Activated CD8-positive, alpha-beta memory T cell treated with anti-CD3 and anti-CD28 coated beads for 36 hours (primary cell): ENCODE data around the gene TRPM5. TPM values are rescaled to one million over a fixed set of nuclear protein-coding genes. Genes with fewer than 3 reads are reported as not detected.

ENCODE experiments used
- CTCF ChIA-PET: fragments of 350-600 bp; sonication (Branson Sonifier 250); formaldehyde crosslinking; loops from one replicate; lab custom pipeline; 2021; ENCODE audit warnings: antibody characterized with exemption; lab: Charles Lee
- POLR2A ChIA-PET: fragments of 350-600 bp; sonication (Branson Sonifier 250); formaldehyde crosslinking; loops from one replicate; lab custom pipeline; 2021; ENCODE audit warnings: antibody characterized with exemption; lab: Charles Lee
- total RNA-seq, 2 experiments: library from RNA; stranded (reverse); gene quantifications; one replicate each; pipeline ENCODE4 v1.2.3, GENCODE V29; 2021

Gene TRPM5
- total RNA-seq, 2 experiments from 2014 or later, result not detected

GRCh38 chr11:2431395-2431794 is 12.9 kb downstream of the TRPM5 start:
- ChIA-PET POLR2A (no interaction called here), CTCF (interaction anchor here (1.3 to 1.7 kb wide), 2 partner anchors 11 to 101 kb away, joined by 4 to 6 read pairs; no protein-coding TSS in a partner anchor)

DNA sequence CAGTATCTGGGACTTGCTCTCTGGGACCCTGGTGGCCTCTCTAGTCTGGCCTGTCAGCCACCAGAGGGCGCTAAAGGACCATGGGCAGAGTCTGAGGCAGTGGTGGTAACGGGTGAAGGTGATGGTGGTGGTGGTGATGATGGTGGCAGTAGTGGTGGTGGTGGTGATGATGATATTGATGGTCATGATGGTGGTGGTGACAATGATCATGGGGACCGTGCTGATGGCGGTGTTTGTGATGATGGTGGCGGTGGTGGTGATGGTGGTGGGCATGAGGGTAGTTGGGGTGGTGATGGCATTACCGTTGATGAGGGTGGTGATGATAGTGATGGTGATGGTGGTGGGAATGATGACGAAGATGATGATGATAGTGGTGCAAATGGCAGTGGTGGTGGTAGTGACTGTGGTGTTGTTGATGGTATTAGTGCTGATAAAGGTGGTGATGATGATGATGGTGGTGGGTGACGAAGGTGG is 16.0 kb downstream of the TRPM5 start:
- CTCF ChIA-PET, result interaction anchor here (1.2 to 10.1 kb wide), 2 partner anchors 105 to 124 kb away, joined by 3 to 127 read pairs; no protein-coding TSS in a partner anchor
- POLR2A ChIA-PET, result no interaction called here

DNA sequence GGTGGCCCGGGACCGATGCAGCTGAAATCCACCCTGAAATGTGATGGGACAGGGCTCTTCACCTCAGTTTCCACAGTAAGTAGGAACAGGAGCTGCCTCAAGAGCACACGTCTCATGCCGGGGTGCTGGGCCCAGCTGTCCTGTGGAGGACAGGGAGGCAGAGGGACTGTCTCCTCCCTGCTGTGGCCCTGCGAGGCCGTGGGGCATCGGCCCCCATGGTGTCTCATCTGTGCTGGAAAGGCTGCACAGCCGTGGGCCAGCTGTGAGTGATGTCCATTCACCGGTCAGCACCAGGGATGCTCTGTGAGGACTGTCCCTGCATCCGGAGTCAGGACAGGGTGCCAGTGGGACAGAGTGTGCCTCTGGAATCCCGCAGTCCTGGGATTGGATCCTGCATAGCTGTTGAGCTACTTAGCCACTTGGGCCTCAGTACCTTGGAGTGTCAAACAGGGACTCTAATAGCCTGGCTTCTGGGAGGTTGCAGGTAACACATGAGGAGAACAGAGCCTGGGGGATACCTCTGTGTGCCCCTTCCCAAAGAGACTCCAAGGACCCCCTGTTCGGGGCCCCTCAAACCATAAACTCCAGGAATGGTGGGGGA is 16.5 kb downstream of the TRPM5 start:
- POLR2A ChIA-PET, result no interaction called here

DNA sequence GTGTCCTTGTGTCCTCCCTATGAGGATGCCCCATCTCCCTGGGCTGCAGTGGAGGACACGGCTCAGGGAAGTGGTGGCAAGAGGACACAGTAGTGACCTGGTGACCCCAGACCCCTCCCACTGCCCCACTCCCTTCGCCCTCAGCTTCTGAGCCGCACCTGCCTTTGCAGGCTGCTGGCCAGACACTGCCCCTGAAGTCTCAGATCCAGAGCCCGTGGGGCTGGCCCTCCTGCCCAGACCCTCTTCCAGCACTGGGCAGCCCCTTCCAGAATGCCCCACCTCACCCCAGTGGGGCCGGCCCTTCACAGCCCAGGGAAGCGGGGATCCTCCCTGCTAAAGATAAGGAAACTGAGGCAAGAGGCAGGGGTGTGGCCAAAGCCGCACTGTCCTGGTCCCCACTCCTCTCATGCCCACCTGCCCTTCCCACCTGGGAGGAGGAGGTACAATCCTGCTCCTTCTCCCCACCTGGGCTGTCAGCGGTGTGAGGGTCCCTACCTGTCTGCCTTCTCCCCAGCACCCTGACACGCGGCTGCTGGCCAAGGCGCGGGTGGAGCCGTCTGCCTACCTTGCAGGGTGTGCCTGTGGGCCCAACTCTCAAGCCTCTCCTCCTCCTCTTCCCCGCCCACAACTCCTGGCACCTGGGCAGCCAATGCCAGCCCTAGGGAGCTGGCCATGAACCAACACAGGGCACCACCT is 17.3 kb downstream of the TRPM5 start:
- POLR2A ChIA-PET, result no interaction called here
- CTCF ChIA-PET, result interaction anchor here (0.7 to 10.1 kb wide), 7 partner anchors 78 to 465 kb away, joined by 3 to 127 read pairs (median 3); no protein-coding TSS in a partner anchor

More for the DNA sequence above, 16.5 kb downstream of the TRPM5 start:
- CTCF ChIA-PET, result interaction anchor here (0.6 to 10.1 kb wide), 7 partner anchors 32 to 464 kb away, joined by 3 to 127 read pairs (median 3); no protein-coding TSS in a partner anchor

DNA sequence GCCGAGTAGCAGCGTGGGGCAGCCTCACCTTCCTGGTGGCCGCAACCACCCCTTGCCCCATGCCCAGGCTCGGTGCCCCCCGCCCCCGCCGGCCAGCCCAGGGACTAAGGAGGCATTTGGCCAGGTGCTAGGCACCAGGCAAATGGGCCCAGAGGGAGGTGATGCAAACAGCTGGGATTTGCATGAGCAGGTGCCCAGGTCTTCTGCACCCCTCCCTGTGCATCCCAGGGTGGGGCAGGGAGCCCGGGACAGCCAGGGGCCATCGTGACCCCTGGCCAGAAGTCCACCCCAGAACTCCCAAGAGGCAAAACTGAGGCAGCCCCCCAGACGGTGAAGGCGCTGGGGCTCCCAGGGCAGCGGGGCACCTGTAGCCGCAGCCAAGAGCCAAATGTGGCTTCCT is 18.1 kb downstream of the TRPM5 start:
- CTCF ChIA-PET, result interaction anchor here (1.2 to 10.1 kb wide), 5 partner anchors 25 to 466 kb away, joined by 3 to 127 read pairs (median 3); no protein-coding TSS in a partner anchor
- POLR2A ChIA-PET, result no interaction called here

DNA sequence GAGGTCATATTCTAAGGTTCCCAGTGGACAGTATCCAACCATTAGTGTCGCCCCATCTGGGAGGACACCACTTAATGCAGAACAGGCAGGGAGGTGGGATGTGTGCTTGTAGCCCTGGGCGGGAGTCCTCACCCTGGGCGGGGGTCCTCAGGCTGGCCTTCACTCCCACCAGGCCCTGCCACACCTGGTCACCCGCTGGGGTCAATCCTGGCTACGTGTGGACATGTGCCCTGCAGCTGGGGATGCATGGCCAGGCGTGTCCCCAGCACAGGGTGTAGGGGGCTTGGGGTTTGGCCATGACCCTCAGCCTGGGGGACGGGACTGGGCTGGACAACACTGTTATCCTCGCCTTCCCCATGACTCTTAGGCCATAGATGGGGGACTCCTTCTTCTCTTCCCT is 18.8 kb downstream of the TRPM5 start:
- POLR2A ChIA-PET, result no interaction called here
- CTCF ChIA-PET, result interaction anchor here (1.2 to 10.1 kb wide), 4 partner anchors 24 to 466 kb away, joined by 3 to 127 read pairs (median 3); no protein-coding TSS in a partner anchor

DNA sequence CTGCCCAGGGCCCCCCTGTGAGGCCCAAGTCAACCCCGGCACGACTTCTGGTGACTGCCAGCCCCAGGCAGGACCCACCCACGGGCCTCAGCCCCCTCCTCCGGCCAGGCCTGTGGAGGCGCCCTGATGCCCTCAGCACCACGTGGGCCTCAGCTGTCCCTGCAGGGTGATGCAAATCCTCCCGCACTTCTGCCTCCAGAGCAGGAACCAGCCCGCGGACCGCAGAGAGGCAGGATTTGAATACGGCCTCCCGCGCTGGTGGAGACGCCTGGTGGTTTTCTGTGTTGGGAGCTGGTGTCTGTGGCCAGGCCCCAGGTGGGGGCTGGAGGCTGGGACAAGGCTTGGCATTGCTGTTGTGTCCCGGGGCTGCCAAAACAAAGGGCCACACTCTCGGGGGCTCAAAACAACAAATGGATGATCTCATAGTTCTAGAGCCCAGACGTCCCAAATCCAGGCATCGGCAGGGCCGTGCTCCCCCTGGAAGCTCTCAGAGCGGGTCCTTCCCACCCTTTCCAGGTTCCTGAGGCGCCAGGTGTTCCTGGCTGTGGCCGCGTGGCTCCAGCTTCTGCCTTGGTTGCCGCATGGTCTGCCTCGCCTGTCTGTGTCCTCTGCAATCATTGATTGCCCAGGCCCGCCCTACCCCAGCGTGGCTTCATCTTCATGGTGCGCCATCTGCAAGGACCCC is 19.4 kb downstream of the TRPM5 start:
- ChIA-PET CTCF (interaction anchor here (0.9 to 10.1 kb wide), 4 partner anchors 24 to 125 kb away, joined by 3 to 127 read pairs (median 4); no protein-coding TSS in a partner anchor), POLR2A (no interaction called here)

GRCh38 chr11:2423157-2424025 is 20.9 kb downstream of the TRPM5 start:
- CTCF ChIA-PET, result interaction anchor here (4.3 to 10.1 kb wide), 3 partner anchors 110 to 229 kb away, joined by 33 to 170 read pairs (median 127); partner anchors contain the start of genes C11orf21 and TSPAN32

GRCh38 chr11:2422461-2423156 is 21.7 kb downstream of the TRPM5 start:
- CTCF ChIA-PET, result interaction anchor here (0.6 to 10.1 kb wide), 4 partner anchors 107 to 228 kb away, joined by 3 to 170 read pairs (median 80); partner anchors contain the start of genes C11orf21 and TSPAN32
- POLR2A ChIA-PET, result no interaction called here

More at GRCh38 chr11:2423157-2424025, 20.9 kb downstream of the TRPM5 start:
- POLR2A ChIA-PET, result no interaction called here

DNA sequence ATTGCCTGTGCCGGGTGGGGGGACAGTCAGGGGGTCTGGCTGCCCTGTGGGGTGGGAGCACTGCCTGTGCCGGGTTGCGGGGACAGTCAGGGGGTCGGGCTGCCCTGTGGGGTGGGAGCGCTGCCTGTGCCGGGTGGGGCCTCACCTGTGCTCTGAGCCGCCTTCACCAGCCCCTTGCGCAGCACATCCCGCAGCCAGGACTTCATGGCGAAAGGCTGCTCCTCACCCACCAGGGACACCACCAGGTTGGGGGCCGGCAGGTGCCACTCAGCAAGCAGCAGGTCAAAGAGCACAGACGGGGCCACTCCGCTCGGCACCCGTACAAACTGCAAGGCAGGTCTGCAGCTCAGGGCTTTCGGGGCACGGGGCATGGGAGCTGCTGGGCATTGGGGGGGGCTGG is 22.3 kb downstream of the TRPM5 start:
- CTCF ChIA-PET, result interaction anchor here (0.6 to 10.1 kb wide), 6 partner anchors 15 to 236 kb away, joined by 3 to 170 read pairs (median 28); partner anchors contain the start of genes C11orf21 and TSPAN32
- POLR2A ChIA-PET, result interaction anchor here (1.9 kb wide), 1 partner anchor 117 kb away, joined by 9 read pairs; no protein-coding TSS in a partner anchor

DNA sequence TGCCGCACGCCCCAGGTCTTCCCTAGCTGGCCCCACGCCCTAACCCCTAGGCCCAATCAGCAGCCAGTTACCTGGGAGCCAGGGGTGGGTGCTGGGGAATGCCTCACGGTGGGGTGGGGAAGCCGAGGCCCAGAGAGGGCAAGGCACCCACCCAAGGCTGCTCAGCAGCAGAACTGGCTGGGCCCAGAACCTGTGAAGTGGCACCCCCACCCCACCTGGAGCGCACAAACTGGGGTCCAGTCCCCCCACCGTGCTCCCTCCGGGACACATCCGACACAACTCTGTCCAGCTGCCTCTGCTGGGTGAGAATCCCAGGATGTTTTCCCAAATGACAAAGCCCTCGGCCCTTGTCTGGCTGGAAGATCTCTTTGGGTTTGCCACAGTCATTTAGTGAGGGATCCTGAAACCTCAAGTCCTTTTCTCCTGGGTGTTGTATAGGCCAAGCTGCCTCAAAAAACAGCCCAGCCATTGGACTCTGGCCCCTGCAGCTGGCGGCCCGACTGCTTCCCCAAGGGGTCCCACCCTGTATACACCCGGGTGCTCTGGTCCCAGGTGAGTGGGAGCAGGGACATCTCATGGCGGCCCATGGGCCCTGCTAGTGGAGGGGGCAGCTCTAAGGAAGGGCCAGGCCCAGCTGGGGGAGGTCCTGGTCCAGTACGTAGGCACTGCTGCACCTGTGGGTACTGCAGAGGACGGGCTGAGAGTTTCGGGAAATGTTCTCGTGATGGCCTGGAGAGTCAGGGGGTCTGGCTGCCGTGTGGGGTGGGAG is 22.9 kb downstream of the TRPM5 start:
- POLR2A ChIA-PET, result interaction anchor here (0.5 to 1.9 kb wide), 2 partner anchors 116 to 152 kb away, joined by 3 to 9 read pairs; no protein-coding TSS in a partner anchor
- CTCF ChIA-PET, result interaction anchor here (0.6 to 10.1 kb wide), 30 partner anchors 11 to 471 kb away, joined by 3 to 170 read pairs (median 4); partner anchors contain the start of genes C11orf21, CD81, KCNQ1 and TRPM5

GRCh38 chr11:2420502-2421225 is 23.6 kb downstream of the TRPM5 start:
- ChIA-PET CTCF (interaction anchor here (0.6 to 10.1 kb wide), 35 partner anchors 12 to 471 kb away, joined by 3 to 170 read pairs (median 4); partner anchors contain the start of genes C11orf21, CD81, KCNQ1 and TRPM5), POLR2A (interaction anchor here (0.5 to 1.9 kb wide), 4 partner anchors 44 to 481 kb away, joined by 3 to 9 read pairs (median 6); partner anchors contain the start of gene CD81)

DNA sequence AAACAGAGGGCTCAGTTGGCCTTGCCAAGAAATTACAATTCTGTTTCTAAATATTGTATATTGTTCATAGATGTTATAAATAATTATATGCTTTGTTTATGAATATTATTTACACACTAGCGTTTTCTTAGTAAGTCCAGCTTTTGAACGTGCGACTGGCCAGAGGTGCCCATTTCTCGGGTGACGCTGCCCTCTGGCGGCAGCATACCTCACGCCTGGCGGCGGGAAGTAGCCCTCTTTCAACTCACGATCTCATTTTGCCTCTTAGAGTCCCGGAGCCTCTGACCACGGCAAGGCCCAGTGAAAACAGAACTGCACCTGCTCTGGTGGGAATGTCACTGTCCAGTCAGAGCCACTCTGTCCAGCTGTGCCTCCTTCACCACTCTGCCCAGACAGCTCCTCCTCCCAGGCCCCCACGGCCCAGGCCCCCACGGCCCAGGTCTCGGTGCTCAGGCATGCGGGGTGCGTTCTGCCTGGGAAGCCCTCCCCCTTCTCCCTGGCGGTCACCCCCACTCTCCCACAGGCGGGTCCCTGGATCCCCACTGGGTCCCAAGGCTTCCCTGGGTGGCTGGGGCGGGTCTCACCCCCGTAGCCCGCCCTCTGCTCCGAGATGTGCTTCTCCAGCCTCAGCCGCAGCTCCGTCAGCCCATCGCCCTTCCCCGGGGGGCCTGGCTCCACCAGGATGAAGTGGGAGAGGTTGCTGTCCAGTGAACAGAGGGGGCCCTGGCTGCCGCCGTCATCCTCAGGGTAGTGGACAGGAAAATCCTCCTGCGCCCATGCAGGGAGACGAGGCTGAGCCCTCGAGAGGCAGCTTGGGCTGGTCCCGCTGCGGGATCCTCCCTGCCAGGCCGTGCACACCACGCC is 24.4 kb downstream of the TRPM5 start:
- POLR2A ChIA-PET, result interaction anchor here (0.5 to 1.9 kb wide), 4 partner anchors 43 to 482 kb away, joined by 3 to 9 read pairs (median 6); partner anchors contain the start of genes C11orf21, CD81 and TSPAN32

GRCh38 chr11:2418693-2419360 is 25.5 kb downstream of the TRPM5 start:
- POLR2A ChIA-PET, result interaction anchor here (0.8 to 1.6 kb wide), 2 partner anchors 41 to 42 kb away, joined by 4 read pairs; partner anchors contain the start of gene CD81
- CTCF ChIA-PET, result interaction anchor here (0.6 to 7.5 kb wide), 24 partner anchors 18 to 483 kb away, joined by 3 to 170 read pairs (median 4); partner anchors contain the start of genes C11orf21, CD81, TSPAN32 and TSSC4

More for the DNA sequence above, 24.4 kb downstream of the TRPM5 start:
- CTCF ChIA-PET, result interaction anchor here (0.7 to 10.1 kb wide), 30 partner anchors 17 to 472 kb away, joined by 3 to 170 read pairs (median 4); partner anchors contain the start of genes C11orf21, CD81, TSPAN32 and TSSC4
